ENCODE data around the gene DDI2. TPM values are rescaled to one million over a fixed set of nuclear protein-coding genes. Genes with fewer than 3 reads are reported as not detected.

DDI2 gene
- total and polyA plus RNA-seq, 10 of the 15 experiments (the other 5 are each of a cell fraction or from before 2014, with no cell fraction given): 3.3 to 33.1 (median 11.6) TPM

DNA sequence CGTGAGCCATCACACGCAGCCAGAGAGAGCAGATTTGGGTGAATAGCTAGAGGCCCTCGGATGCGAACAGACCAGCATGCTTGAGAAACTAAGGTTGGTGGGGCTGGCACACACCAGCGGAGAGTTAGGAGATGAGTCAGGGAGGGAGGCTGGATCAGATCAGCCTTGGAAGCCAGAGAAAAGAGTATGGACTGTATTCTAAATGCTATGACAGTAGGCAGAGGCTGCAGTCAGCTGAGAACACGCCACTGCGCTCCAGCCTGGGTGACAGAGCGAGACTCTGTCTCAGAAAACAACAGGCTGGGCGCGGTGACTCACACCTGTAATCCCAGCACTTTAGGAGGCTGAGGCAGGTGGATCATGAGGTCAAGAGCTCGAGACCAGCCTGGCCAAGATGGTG is 62.9 kb downstream of the DDI2 start:
- 58% methylated on average over 11 of the region's 11 CpGs for WGBS (ENCODE audit: insufficient coverage, insufficient replicate concordance, low lambda C conversion rate, missing lambda C conversion rate)
- peaks cover 12% of the 10 kb centered on the region for H3K79me2 ChIP-seq (ENCODE audit: control insufficient read depth, insufficient read depth, low read length)
- H3K9me3 ChIP-seq (replicated peaks; ENCODE audit: control insufficient read depth, insufficient read depth, low read length): no peaks in the 10 kb centered on the region; the same call in 2 of the 3 replicates
- DNase-seq (ENCODE audit: low read depth, low spot score): no peak
- intact Hi-C loops (cut with micrococcal nuclease; ENCODE audit: unreplicated experiment) (no loop called here), in situ Hi-C loops (cut with MboI) (no loop called here)
- ChIA-PET POLR2A (interaction anchor here (0.7 to 1.0 kb wide), 3 partner anchors 15 to 53 kb away, joined by 3 to 5 read pairs (median 4); no protein-coding TSS in a partner anchor), CTCF (interaction anchor here (1.7 kb wide), 1 partner anchor 17 kb away, joined by 5 read pairs; no protein-coding TSS in a partner anchor), RAD21 (ENCODE audit: unreplicated experiment) (interaction anchor here (0.8 to 4.6 kb wide), 2 partner anchors 17 to 46 kb away, joined by 3 to 22 read pairs; no protein-coding TSS in a partner anchor), SMC1A (ENCODE audit: uncharacterized antibody, unreplicated experiment) (interaction anchor here (1.3 to 4.6 kb wide), 5 partner anchors 9 to 53 kb away, joined by 3 to 25 read pairs (median 7); no protein-coding TSS in a partner anchor)
- H3K9ac ChIP-seq (ENCODE audit: control insufficient read depth, insufficient read depth, low read length): no peak overlapping the region
- H3K4me2 ChIP-seq (ENCODE audit: control insufficient read depth, insufficient read depth): no peak overlapping the region
- no peaks in the 10 kb centered on the region for H4K20me1 ChIP-seq (ENCODE audit: control insufficient read depth, insufficient read depth)
- H3K4me1 ChIP-seq (ENCODE audit: control insufficient read depth, insufficient read depth, low read length): peaks cover 6% of the 10 kb centered on the region
- no peak overlapping the region for H3K27ac ChIP-seq (ENCODE audit: control insufficient read depth, insufficient read depth)
- H2AFZ ChIP-seq (ENCODE audit: control insufficient read depth, low read depth, low read length): no peak overlapping the region
- BruUV-seq (replicated peaks): no TSS peak
- H3K4me3 ChIP-seq: no peak overlapping the region
- H3K36me3 ChIP-seq (ENCODE audit: control insufficient read depth in 2 of 2, insufficient read depth in 2 of 2, low read length in 1 of 2): no peaks in the 10 kb centered on the region
- H3K27me3 ChIP-seq (replicated peaks in 1 of 2; ENCODE audit: control insufficient read depth in 2 of 2, insufficient read depth in 2 of 2, low read length in 1 of 2): no peaks in the 10 kb centered on the region
- no peak for ATAC-seq
- FAIRE-seq: no peak
- TF ChIP-seq SREBF2 (IDR thresholded peaks at IDR 0.05; ENCODE audit: low read length): no peak
- TF ChIP-seq KLF5 (IDR thresholded peaks at IDR 0.05; ENCODE audit: partially characterized antibody): no peak
- no peak for TF ChIP-seq NFXL1 (IDR thresholded peaks at IDR 0.05; ENCODE audit: borderline replicate concordance)
- TF ChIP-seq, protein P1, sequence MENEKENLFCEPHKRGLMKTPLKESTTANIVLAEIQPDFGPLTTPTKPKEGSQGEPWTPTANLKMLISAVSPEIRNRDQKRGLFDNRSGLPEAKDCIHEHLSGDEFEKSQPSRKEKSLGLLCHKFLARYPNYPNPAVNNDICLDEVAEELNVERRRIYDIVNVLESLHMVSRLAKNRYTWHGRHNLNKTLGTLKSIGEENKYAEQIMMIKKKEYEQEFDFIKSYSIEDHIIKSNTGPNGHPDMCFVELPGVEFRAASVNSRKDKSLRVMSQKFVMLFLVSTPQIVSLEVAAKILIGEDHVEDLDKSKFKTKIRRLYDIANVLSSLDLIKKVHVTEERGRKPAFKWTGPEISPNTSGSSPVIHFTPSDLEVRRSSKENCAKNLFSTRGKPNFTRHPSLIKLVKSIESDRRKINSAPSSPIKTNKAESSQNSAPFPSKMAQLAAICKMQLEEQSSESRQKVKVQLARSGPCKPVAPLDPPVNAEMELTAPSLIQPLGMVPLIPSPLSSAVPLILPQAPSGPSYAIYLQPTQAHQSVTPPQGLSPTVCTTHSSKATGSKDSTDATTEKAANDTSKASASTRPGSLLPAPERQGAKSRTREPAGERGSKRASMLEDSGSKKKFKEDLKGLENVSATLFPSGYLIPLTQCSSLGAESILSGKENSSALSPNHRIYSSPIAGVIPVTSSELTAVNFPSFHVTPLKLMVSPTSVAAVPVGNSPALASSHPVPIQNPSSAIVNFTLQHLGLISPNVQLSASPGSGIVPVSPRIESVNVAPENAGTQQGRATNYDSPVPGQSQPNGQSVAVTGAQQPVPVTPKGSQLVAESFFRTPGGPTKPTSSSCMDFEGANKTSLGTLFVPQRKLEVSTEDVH (IDR thresholded peaks at IDR 0.05; ENCODE audit: low read depth, partially characterized antibody): no peak
- no peak for TF ChIP-seq BMI1 (IDR thresholded peaks at IDR 0.05; ENCODE audit: borderline replicate concordance)
- TF ChIP-seq, protein P2, sequence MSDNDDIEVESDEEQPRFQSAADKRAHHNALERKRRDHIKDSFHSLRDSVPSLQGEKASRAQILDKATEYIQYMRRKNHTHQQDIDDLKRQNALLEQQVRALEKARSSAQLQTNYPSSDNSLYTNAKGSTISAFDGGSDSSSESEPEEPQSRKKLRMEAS (IDR thresholded peaks at IDR 0.05; ENCODE audit: low read depth, low read length): no peak
- TF ChIP-seq, protein P3, sequence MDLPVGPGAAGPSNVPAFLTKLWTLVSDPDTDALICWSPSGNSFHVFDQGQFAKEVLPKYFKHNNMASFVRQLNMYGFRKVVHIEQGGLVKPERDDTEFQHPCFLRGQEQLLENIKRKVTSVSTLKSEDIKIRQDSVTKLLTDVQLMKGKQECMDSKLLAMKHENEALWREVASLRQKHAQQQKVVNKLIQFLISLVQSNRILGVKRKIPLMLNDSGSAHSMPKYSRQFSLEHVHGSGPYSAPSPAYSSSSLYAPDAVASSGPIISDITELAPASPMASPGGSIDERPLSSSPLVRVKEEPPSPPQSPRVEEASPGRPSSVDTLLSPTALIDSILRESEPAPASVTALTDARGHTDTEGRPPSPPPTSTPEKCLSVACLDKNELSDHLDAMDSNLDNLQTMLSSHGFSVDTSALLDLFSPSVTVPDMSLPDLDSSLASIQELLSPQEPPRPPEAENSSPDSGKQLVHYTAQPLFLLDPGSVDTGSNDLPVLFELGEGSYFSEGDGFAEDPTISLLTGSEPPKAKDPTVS (IDR thresholded peaks at IDR 0.05; ENCODE audit: low read depth, low read length): no peak
- no peak for TF ChIP-seq ASH2L (IDR thresholded peaks at IDR 0.05; ENCODE audit: borderline replicate concordance, low read depth)
- TF ChIP-seq, protein P4, sequence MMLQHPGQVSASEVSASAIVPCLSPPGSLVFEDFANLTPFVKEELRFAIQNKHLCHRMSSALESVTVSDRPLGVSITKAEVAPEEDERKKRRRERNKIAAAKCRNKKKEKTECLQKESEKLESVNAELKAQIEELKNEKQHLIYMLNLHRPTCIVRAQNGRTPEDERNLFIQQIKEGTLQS (IDR thresholded peaks at IDR 0.05; ENCODE audit: borderline replicate concordance, extremely low read depth, low read depth, low read length): no peak
- TF ChIP-seq, protein P5, sequence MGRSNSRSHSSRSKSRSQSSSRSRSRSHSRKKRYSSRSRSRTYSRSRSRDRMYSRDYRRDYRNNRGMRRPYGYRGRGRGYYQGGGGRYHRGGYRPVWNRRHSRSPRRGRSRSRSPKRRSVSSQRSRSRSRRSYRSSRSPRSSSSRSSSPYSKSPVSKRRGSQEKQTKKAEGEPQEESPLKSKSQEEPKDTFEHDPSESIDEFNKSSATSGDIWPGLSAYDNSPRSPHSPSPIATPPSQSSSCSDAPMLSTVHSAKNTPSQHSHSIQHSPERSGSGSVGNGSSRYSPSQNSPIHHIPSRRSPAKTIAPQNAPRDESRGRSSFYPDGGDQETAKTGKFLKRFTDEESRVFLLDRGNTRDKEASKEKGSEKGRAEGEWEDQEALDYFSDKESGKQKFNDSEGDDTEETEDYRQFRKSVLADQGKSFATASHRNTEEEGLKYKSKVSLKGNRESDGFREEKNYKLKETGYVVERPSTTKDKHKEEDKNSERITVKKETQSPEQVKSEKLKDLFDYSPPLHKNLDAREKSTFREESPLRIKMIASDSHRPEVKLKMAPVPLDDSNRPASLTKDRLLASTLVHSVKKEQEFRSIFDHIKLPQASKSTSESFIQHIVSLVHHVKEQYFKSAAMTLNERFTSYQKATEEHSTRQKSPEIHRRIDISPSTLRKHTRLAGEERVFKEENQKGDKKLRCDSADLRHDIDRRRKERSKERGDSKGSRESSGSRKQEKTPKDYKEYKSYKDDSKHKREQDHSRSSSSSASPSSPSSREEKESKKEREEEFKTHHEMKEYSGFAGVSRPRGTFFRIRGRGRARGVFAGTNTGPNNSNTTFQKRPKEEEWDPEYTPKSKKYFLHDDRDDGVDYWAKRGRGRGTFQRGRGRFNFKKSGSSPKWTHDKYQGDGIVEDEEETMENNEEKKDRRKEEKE (IDR thresholded peaks at IDR 0.05): no peak
- TF ChIP-seq, protein P6, sequence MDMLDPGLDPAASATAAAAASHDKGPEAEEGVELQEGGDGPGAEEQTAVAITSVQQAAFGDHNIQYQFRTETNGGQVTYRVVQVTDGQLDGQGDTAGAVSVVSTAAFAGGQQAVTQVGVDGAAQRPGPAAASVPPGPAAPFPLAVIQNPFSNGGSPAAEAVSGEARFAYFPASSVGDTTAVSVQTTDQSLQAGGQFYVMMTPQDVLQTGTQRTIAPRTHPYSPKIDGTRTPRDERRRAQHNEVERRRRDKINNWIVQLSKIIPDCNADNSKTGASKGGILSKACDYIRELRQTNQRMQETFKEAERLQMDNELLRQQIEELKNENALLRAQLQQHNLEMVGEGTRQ (IDR thresholded peaks at IDR 0.05; ENCODE audit: borderline replicate concordance, low read depth, low read length): no peak
- TF ChIP-seq CHD2 (IDR thresholded peaks at IDR 0.05; ENCODE audit: borderline replicate concordance, low read depth, low read length): no peak
- no peak for TF ChIP-seq BACH1 (IDR thresholded peaks at IDR 0.05; ENCODE audit: borderline replicate concordance)

All from GM12878 (cell line).